BJ (cell line): ENCODE results near the gene ZNF566. TPM values are rescaled to one million over a fixed set of nuclear protein-coding genes. Genes with fewer than 3 reads are reported as not detected.

Experiments
- CTCF ChIA-PET: fragments of 350-600 bp; formaldehyde crosslinking; extraction: SDS; loops from one replicate; lab custom pipeline; 2021; ENCODE audit warnings: antibody characterized with exemption, inconsistent platforms; lab: Yijun Ruan, JAX
- POLR2A ChIA-PET: fragments of 300-600 bp; sonication (Branson Sonifier 250); formaldehyde crosslinking; extraction: SDS; loops from one replicate; lab custom pipeline; 2021; ENCODE audit warnings: antibody characterized with exemption; lab: Charles Lee
- DNase-seq: peaks from one replicate; pipeline ENCODE4 v3.0.0-alpha.2; 2011; ENCODE audit warnings: low read depth
- H3K27me3 ChIP-seq: 2 replicates; pipeline ENCODE4 v1.6.0; 2011; ENCODE audit warnings: low read length; ENCODE audit not compliant: control insufficient read depth, insufficient read depth
- H3K36me3 ChIP-seq: 2 replicates; pipeline ENCODE4 v1.5.1; 2011; ENCODE audit warnings: low read length; ENCODE audit not compliant: control insufficient read depth, insufficient read depth
- H3K4me3 ChIP-seq: 2 replicates; pipeline ENCODE4 v1.5.1; 2011; ENCODE audit warnings: low read depth, mild to moderate bottlenecking, control low read depth, low read length
- CTCF ChIP-seq: IDR thresholded peaks from 2 replicates; pipeline ENCODE4 v1.5.1; 2011; ENCODE audit warnings: low read depth, mild to moderate bottlenecking, control low read depth, inconsistent platforms, low read length, moderate library complexity; ENCODE audit not compliant: insufficient read depth
- polyA plus RNA-seq: library from polyadenylated mRNA; depleted of rRNA; stranded (reverse); fragments of >200 nt; gene quantifications from 2 replicates; pipeline ENCODE4 v1.2.3, GENCODE V29; 2011

ZNF566 gene
- polyA plus RNA-seq, 1 experiment, result 3.6 TPM

- ChIA-PET POLR2A (no interaction called here), CTCF (no interaction called here)
- TF ChIP-seq CTCF, result no peak
Measured at GRCh38 chr19:36456831-36457230, 32.5 kb downstream of the ZNF566 start.

GRCh38 chr19:36449059-36449670, 40.2 kb downstream of the ZNF566 start:
- H3K4me3 ChIP-seq, result no peak overlapping the region
- no peaks in the 10 kb centered on the region for H3K27me3 ChIP-seq
- no peak for DNase-seq
- ChIA-PET CTCF (no interaction called here), POLR2A (no interaction called here)
- no peak for TF ChIP-seq CTCF
- peaks cover 4% of the 10 kb centered on the region; the same call in 1 of the 2 replicates for H3K36me3 ChIP-seq

More at GRCh38 chr19:36456831-36457230, 32.5 kb downstream of the ZNF566 start:
- Histone ChIP-seq H3K27me3 (no peaks in the 10 kb centered on the region), H3K36me3 (no peaks in the 10 kb centered on the region), H3K4me3 (no peak overlapping the region)
- no peak for DNase-seq

- Histone ChIP-seq H3K36me3 (no peaks in the 10 kb centered on the region), H3K27me3 (no peaks in the 10 kb centered on the region), H3K4me3 (no peak overlapping the region)
- POLR2A ChIA-PET, result no interaction called here
- CTCF ChIA-PET, result no interaction called here
- DNase-seq, result no peak
- no peak for TF ChIP-seq CTCF
Measured at GRCh38 chr19:36441339-36441738, 48.0 kb downstream of the ZNF566 start.

- no peak overlapping the region for H3K4me3 ChIP-seq
- TF ChIP-seq CTCF, result no peak
- no peaks in the 10 kb centered on the region for H3K36me3 ChIP-seq
- ChIA-PET POLR2A (no interaction called here), CTCF (no interaction called here)
- H3K27me3 ChIP-seq, result no peaks in the 10 kb centered on the region
- DNase-seq, result no peak
Measured at GRCh38 chr19:36436531-36436930, 52.8 kb downstream of the ZNF566 start.

GRCh38 chr19:36423925-36424324, 65.4 kb downstream of the ZNF566 start:
- no peak overlapping the region for H3K4me3 ChIP-seq
- ChIA-PET CTCF (no interaction called here), POLR2A (interaction anchor here (0.6 kb wide), 1 partner anchor 106 kb away, joined by 3 read pairs; no protein-coding TSS in a partner anchor)
- TF ChIP-seq CTCF, result no peak
- DNase-seq, result no peak
- H3K27me3 ChIP-seq, result no peaks in the 10 kb centered on the region
- no peaks in the 10 kb centered on the region for H3K36me3 ChIP-seq
